WTC11 (cell line): Measurements from ENCODE around the gene IL27RA. TPM values are rescaled to one million over a fixed set of nuclear protein-coding genes. Genes with fewer than 3 reads are reported as not detected.

ENCODE experiments used
- EMX1 ChIP-seq: fragments of 250-450 bp; sonication (Bioruptor Pico); IDR thresholded peaks from 2 replicates; pipeline ENCODE4 v1.8.0; 2021; ENCODE audit warnings: mild to moderate bottlenecking
- FOXK1 ChIP-seq: sonication (generic); formaldehyde crosslinking; IDR thresholded peaks from 2 replicates; pipeline ENCODE4 v1.8.0; 2022; ENCODE audit warnings: mild to moderate bottlenecking, moderate library complexity, missing genetic modification reagents
- GABPB1 ChIP-seq: sonication (generic); formaldehyde crosslinking; IDR thresholded peaks from 2 replicates; pipeline ENCODE4 v1.8.1; 2023; ENCODE audit warnings: mild to moderate bottlenecking, missing genetic modification reagents
- MYBL2 ChIP-seq: sonication (generic); formaldehyde crosslinking; IDR thresholded peaks from 2 replicates; pipeline ENCODE4 v1.8.1; 2023; ENCODE audit warnings: mild to moderate bottlenecking, moderate library complexity, missing genetic modification reagents
- NFE2L1 ChIP-seq: sonication (generic); formaldehyde crosslinking; IDR thresholded peaks from 2 replicates; pipeline ENCODE4 v1.8.1; 2023; ENCODE audit warnings: missing genetic modification reagents
- NR3C1 ChIP-seq: sonication (generic); formaldehyde crosslinking; conservative IDR thresholded peaks from 2 replicates; pipeline ENCODE4 v1.8.1; 2023; ENCODE audit warnings: low read depth, mild to moderate bottlenecking, missing genetic modification reagents
- SP1 ChIP-seq: sonication (generic); formaldehyde crosslinking; conservative IDR thresholded peaks from 2 replicates; pipeline ENCODE4 v1.8.1; 2022; ENCODE audit warnings: missing genetic modification reagents
- ZNF232 ChIP-seq: sonication (generic); formaldehyde crosslinking; IDR thresholded peaks from 2 replicates; pipeline ENCODE4 v1.8.0; 2022; ENCODE audit warnings: mild to moderate bottlenecking, missing genetic modification reagents
- total RNA-seq: library from RNA; stranded (reverse); gene quantifications from 3 replicates; pipeline ENCODE4 v1.2.3, GENCODE V29; 2021
- TF ChIP-seq, protein P1 (sequence below): sonication (generic); formaldehyde crosslinking; IDR thresholded peaks from 2 replicates; pipeline ENCODE4 v1.8.0; 2022; ENCODE audit warnings: missing genetic modification reagents
- TF ChIP-seq, protein P2 (sequence below): sonication (generic); formaldehyde crosslinking; IDR thresholded peaks from 2 replicates; pipeline ENCODE4 v1.8.1; 2023; ENCODE audit warnings: mild to moderate bottlenecking, missing genetic modification reagents
- TF ChIP-seq, protein P3 (sequence below): sonication (generic); formaldehyde crosslinking; IDR thresholded peaks from 2 replicates; pipeline ENCODE4 v1.8.0; 2022; ENCODE audit warnings: mild to moderate bottlenecking, missing genetic modification reagents
- TF ChIP-seq, protein P4 (sequence below): sonication (generic); formaldehyde crosslinking; IDR thresholded peaks from 2 replicates; pipeline ENCODE4 v1.8.0; 2022; ENCODE audit warnings: mild to moderate bottlenecking, missing genetic modification reagents
- TF ChIP-seq, protein P5 (sequence below): sonication (generic); formaldehyde crosslinking; conservative IDR thresholded peaks from 2 replicates; pipeline ENCODE4 v1.8.1; 2023; ENCODE audit warnings: mild to moderate bottlenecking, low read depth, missing genetic modification reagents, moderate library complexity
- TF ChIP-seq, protein P6 (sequence below): sonication (generic); formaldehyde crosslinking; IDR thresholded peaks from 2 replicates; pipeline ENCODE4 v1.8.1; 2023; ENCODE audit warnings: mild to moderate bottlenecking, moderate library complexity, missing genetic modification reagents
- TF ChIP-seq, protein P7 (sequence below): fragments of 250-450 bp; sonication (Bioruptor Pico); IDR thresholded peaks from 2 replicates; pipeline ENCODE4 v1.9.0; 2021; ENCODE audit warnings: mild to moderate bottlenecking, borderline replicate concordance

Gene IL27RA
- total RNA-seq, 1 experiment from 2014 or later, result 12.2 TPM

DNA sequence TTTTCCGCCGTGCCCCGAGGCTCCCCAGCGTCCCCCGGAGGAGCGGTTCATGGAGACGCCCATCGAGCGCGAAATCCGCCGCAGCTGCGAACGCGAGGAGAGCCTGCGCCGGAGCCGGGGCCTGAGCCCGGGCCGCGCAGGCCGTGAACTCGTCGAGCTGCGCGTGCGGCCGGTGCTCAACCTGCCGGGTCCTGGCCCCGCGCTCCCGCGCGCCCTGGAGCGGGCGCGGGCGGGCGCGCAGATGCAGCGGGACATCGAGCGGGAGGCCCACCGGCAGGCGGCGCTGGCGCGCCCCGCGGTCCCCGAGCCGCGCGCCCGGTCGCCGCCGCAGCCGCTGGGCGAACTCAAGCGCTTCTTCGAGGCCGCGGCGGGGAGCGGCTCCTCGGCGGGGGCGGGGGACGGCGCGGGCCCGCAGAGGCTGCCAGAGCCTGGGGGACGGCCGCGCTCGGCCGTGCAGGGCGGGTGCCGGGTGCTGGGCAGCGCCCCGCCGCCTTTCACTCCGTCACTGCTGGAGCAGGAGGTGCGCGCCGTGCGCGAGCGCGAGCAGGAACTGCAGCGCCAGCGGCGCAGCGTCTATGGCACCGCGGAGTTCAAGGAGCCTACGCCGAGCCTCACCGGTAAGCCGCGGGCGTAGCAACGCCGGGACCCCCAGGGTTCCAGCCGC, 41.8 kb downstream of the IL27RA start (continued):
- TF ChIP-seq, protein P1, sequence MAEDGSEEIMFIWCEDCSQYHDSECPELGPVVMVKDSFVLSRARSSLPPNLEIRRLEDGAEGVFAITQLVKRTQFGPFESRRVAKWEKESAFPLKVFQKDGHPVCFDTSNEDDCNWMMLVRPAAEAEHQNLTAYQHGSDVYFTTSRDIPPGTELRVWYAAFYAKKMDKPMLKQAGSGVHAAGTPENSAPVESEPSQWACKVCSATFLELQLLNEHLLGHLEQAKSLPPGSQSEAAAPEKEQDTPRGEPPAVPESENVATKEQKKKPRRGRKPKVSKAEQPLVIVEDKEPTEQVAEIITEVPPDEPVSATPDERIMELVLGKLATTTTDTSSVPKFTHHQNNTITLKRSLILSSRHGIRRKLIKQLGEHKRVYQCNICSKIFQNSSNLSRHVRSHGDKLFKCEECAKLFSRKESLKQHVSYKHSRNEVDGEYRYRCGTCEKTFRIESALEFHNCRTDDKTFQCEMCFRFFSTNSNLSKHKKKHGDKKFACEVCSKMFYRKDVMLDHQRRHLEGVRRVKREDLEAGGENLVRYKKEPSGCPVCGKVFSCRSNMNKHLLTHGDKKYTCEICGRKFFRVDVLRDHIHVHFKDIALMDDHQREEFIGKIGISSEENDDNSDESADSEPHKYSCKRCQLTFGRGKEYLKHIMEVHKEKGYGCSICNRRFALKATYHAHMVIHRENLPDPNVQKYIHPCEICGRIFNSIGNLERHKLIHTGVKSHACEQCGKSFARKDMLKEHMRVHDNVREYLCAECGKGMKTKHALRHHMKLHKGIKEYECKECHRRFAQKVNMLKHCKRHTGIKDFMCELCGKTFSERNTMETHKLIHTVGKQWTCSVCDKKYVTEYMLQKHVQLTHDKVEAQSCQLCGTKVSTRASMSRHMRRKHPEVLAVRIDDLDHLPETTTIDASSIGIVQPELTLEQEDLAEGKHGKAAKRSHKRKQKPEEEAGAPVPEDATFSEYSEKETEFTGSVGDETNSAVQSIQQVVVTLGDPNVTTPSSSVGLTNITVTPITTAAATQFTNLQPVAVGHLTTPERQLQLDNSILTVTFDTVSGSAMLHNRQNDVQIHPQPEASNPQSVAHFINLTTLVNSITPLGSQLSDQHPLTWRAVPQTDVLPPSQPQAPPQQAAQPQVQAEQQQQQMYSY (CRISPR knock-in tag), result no peak
- TF ChIP-seq, protein P2, sequence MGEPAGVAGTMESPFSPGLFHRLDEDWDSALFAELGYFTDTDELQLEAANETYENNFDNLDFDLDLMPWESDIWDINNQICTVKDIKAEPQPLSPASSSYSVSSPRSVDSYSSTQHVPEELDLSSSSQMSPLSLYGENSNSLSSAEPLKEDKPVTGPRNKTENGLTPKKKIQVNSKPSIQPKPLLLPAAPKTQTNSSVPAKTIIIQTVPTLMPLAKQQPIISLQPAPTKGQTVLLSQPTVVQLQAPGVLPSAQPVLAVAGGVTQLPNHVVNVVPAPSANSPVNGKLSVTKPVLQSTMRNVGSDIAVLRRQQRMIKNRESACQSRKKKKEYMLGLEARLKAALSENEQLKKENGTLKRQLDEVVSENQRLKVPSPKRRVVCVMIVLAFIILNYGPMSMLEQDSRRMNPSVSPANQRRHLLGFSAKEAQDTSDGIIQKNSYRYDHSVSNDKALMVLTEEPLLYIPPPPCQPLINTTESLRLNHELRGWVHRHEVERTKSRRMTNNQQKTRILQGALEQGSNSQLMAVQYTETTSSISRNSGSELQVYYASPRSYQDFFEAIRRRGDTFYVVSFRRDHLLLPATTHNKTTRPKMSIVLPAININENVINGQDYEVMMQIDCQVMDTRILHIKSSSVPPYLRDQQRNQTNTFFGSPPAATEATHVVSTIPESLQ (CRISPR knock-in tag), result no peak
- TF ChIP-seq, protein P3, sequence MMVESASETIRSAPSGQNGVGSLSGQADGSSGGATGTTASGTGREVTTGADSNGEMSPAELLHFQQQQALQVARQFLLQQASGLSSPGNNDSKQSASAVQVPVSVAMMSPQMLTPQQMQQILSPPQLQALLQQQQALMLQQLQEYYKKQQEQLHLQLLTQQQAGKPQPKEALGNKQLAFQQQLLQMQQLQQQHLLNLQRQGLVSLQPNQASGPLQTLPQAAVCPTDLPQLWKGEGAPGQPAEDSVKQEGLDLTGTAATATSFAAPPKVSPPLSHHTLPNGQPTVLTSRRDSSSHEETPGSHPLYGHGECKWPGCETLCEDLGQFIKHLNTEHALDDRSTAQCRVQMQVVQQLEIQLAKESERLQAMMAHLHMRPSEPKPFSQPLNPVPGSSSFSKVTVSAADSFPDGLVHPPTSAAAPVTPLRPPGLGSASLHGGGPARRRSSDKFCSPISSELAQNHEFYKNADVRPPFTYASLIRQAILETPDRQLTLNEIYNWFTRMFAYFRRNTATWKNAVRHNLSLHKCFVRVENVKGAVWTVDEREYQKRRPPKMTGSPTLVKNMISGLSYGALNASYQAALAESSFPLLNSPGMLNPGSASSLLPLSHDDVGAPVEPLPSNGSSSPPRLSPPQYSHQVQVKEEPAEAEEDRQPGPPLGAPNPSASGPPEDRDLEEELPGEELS, result no peak; the same call in 1 of the 2 replicates
- TF ChIP-seq, protein P4, sequence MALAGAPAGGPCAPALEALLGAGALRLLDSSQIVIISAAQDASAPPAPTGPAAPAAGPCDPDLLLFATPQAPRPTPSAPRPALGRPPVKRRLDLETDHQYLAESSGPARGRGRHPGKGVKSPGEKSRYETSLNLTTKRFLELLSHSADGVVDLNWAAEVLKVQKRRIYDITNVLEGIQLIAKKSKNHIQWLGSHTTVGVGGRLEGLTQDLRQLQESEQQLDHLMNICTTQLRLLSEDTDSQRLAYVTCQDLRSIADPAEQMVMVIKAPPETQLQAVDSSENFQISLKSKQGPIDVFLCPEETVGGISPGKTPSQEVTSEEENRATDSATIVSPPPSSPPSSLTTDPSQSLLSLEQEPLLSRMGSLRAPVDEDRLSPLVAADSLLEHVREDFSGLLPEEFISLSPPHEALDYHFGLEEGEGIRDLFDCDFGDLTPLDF (CRISPR knock-in tag), result no peak
- TF ChIP-seq, protein P5, sequence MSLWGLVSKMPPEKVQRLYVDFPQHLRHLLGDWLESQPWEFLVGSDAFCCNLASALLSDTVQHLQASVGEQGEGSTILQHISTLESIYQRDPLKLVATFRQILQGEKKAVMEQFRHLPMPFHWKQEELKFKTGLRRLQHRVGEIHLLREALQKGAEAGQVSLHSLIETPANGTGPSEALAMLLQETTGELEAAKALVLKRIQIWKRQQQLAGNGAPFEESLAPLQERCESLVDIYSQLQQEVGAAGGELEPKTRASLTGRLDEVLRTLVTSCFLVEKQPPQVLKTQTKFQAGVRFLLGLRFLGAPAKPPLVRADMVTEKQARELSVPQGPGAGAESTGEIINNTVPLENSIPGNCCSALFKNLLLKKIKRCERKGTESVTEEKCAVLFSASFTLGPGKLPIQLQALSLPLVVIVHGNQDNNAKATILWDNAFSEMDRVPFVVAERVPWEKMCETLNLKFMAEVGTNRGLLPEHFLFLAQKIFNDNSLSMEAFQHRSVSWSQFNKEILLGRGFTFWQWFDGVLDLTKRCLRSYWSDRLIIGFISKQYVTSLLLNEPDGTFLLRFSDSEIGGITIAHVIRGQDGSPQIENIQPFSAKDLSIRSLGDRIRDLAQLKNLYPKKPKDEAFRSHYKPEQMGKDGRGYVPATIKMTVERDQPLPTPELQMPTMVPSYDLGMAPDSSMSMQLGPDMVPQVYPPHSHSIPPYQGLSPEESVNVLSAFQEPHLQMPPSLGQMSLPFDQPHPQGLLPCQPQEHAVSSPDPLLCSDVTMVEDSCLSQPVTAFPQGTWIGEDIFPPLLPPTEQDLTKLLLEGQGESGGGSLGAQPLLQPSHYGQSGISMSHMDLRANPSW (CRISPR knock-in tag), result no peak
- TF ChIP-seq, protein P6, sequence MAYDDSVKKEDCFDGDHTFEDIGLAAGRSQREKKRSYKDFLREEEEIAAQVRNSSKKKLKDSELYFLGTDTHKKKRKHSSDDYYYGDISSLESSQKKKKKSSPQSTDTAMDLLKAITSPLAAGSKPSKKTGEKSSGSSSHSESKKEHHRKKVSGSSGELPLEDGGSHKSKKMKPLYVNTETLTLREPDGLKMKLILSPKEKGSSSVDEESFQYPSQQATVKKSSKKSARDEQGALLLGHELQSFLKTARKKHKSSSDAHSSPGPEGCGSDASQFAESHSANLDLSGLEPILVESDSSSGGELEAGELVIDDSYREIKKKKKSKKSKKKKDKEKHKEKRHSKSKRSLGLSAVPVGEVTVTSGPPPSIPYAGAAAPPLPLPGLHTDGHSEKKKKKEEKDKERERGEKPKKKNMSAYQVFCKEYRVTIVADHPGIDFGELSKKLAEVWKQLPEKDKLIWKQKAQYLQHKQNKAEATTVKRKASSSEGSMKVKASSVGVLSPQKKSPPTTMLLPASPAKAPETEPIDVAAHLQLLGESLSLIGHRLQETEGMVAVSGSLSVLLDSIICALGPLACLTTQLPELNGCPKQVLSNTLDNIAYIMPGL (CRISPR knock-in tag), result no peak
- TF ChIP-seq MYBL2 (CRISPR knock-in tag) (no peak), GABPB1 (no peak), FOXK1 (CRISPR knock-in tag) (no peak), EMX1 (0 out of 2 replicates have a peak, but pooled peaks have one; percentile 35), NR3C1 (CRISPR knock-in tag) (no peak), NFE2L1 (CRISPR knock-in tag) (no peak), SP1 (peak; percentile 70; the same call in 1 of the 2 replicates), ZNF232 (CRISPR knock-in tag) (no peak)
- TF ChIP-seq, protein P7, sequence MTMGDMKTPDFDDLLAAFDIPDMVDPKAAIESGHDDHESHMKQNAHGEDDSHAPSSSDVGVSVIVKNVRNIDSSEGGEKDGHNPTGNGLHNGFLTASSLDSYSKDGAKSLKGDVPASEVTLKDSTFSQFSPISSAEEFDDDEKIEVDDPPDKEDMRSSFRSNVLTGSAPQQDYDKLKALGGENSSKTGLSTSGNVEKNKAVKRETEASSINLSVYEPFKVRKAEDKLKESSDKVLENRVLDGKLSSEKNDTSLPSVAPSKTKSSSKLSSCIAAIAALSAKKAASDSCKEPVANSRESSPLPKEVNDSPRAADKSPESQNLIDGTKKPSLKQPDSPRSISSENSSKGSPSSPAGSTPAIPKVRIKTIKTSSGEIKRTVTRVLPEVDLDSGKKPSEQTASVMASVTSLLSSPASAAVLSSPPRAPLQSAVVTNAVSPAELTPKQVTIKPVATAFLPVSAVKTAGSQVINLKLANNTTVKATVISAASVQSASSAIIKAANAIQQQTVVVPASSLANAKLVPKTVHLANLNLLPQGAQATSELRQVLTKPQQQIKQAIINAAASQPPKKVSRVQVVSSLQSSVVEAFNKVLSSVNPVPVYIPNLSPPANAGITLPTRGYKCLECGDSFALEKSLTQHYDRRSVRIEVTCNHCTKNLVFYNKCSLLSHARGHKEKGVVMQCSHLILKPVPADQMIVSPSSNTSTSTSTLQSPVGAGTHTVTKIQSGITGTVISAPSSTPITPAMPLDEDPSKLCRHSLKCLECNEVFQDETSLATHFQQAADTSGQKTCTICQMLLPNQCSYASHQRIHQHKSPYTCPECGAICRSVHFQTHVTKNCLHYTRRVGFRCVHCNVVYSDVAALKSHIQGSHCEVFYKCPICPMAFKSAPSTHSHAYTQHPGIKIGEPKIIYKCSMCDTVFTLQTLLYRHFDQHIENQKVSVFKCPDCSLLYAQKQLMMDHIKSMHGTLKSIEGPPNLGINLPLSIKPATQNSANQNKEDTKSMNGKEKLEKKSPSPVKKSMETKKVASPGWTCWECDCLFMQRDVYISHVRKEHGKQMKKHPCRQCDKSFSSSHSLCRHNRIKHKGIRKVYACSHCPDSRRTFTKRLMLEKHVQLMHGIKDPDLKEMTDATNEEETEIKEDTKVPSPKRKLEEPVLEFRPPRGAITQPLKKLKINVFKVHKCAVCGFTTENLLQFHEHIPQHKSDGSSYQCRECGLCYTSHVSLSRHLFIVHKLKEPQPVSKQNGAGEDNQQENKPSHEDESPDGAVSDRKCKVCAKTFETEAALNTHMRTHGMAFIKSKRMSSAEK (CRISPR knock-in tag), result no peak
